Umbilical cord (tissue), 2 donors: ENCODE data around the gene MORN1. TPM values are rescaled to one million over a fixed set of nuclear protein-coding genes. Genes with fewer than 3 reads are reported as not detected.
A peak's percentile ranks its signal among the peaks of the same experiment; 100 is the strongest.
"Not testable (repeated sequence)": the region's sequence is repeated elsewhere in the genome, so short reads cannot be mapped to it uniquely, and the experiment has no call there.

Source experiments
- DNase-seq: peaks from one replicate; pipeline ENCODE4 v3.0.0-alpha.2; 2015; ENCODE audit warnings: low spot score
- total RNA-seq: library from RNA; depleted of rRNA; stranded (reverse); fragments of >200 nt; gene quantifications from one replicate; pipeline ENCODE4 v1.2.3, GENCODE V29; 2014; ENCODE audit warnings: low replicate concordance; ENCODE audit not compliant: insufficient read depth

MORN1 gene
- total RNA-seq, result 8.4 TPM

GRCh38 chr1:2391041-2391930 is at the start of gene MORN1, which contains the start of gene RER1:
MORN1 (minus strand) TSS chr1:2391554; CDS start chr1:2391533, 21 bp downstream.
RER1 (plus strand) TSS chr1:2391841; CDS start chr1:2395791, 3,950 bp downstream.
- peak; percentile 99 for DNase-seq

- DNase-seq, result not testable (repeated sequence)
Observed at GRCh38 chr1:2440346-2440745, 49.0 kb upstream of the MORN1 start.

GRCh38 chr1:2439369-2439768 is 48.0 kb upstream of the MORN1 start:
- DNase-seq, result no peak

- no peak for DNase-seq
Observed at GRCh38 chr1:2438641-2439040, 47.3 kb upstream of the MORN1 start.

- DNase-seq, result no peak
Observed at GRCh38 chr1:2438038-2438437, 46.7 kb upstream of the MORN1 start.

GRCh38 chr1:2437617-2438016 is 46.3 kb upstream of the MORN1 start:
- DNase-seq, result no peak

- no peak for DNase-seq
Observed at GRCh38 chr1:2436876-2437275, 45.5 kb upstream of the MORN1 start.

GRCh38 chr1:2435746-2436355 is 44.5 kb upstream of the MORN1 start:
- DNase-seq, result no peak

GRCh38 chr1:2435091-2435490 is 43.7 kb upstream of the MORN1 start:
- no peak for DNase-seq

- no peak for DNase-seq
Observed at GRCh38 chr1:2433936-2434655, 42.7 kb upstream of the MORN1 start.

GRCh38 chr1:2433196-2433595 is 41.8 kb upstream of the MORN1 start:
- no peak for DNase-seq

- DNase-seq, result no peak
Observed at GRCh38 chr1:2432441-2432844, 41.1 kb upstream of the MORN1 start.

GRCh38 chr1:2431518-2431917 is 40.2 kb upstream of the MORN1 start:
- DNase-seq, result peak; percentile 58

- peak; percentile 80 for DNase-seq
Observed at GRCh38 chr1:2431103-2431502, 39.7 kb upstream of the MORN1 start.

- no peak for DNase-seq
Observed at GRCh38 chr1:2430592-2430973, 39.2 kb upstream of the MORN1 start.

- no peak for DNase-seq
Observed at GRCh38 chr1:2429780-2430591, 38.6 kb upstream of the MORN1 start.

GRCh38 chr1:2428490-2428889 is 37.1 kb upstream of the MORN1 start:
- no peak for DNase-seq

GRCh38 chr1:2427976-2428375 is 36.6 kb upstream of the MORN1 start:
- DNase-seq, result no peak

- no peak for DNase-seq
Observed at GRCh38 chr1:2427051-2427450, 35.7 kb upstream of the MORN1 start.

GRCh38 chr1:2426540-2426939 is 35.2 kb upstream of the MORN1 start:
- no peak for DNase-seq

- DNase-seq, result no peak
Observed at GRCh38 chr1:2425892-2426291, 34.5 kb upstream of the MORN1 start.
